IPS-18c (cell line): ENCODE data around the gene SEMA7A.
"Not testable (repeated sequence)": the region's sequence is repeated elsewhere in the genome, so short reads cannot be mapped to it uniquely, and the experiment has no call there.

Experiments
- H3K4me3 ChIP-seq: 2 replicates; pipeline ENCODE4 v1.7.0; 2013; ENCODE audit warnings: low read depth, mild to moderate bottlenecking, low read length, moderate library complexity; ENCODE audit not compliant: insufficient read depth
- H3K9me3 ChIP-seq: one replicate; pipeline ENCODE4 v1.6.1; 2013; ENCODE audit warnings: mild to moderate bottlenecking, low read length, moderate library complexity; ENCODE audit not compliant: control insufficient read depth, insufficient read depth

Gene SEMA7A

DNA sequence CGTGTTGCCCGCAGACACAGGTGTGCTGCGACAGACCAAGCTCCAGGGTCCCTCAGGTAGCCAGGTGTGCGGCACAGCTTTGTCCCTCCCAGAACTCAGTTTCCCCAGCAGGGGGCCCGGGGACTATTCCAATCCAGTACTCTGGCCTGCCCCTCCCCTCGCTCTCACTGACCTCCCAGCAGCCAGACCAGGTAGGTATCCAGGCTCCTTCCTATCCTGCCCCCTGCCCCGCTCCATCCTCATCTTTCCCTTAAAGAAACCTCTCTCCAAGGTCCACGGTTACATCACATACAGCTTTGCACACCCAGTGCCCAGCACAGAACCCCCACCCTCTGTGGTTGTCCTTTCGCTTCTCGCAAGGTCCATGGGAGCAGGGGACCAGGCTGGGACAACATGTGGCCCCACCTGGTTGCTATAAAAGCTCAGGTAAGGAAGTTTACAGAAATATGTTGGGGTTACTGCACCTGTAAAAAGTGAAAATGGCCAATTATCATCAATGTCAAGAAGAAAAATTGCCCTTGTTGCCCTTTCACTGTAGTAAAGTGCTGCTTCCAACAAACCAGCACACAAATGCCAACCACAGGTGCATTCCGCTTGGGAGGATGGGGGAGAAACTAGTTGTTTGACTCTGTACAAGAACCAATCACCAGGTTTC is 59.0 kb downstream of the SEMA7A start:
- Histone ChIP-seq H3K9me3 (no peaks in the 10 kb centered on the region), H3K4me3 (peak overlapping the region; percentile 73)

- Histone ChIP-seq H3K9me3 (no peaks in the 10 kb centered on the region), H3K4me3 (peak overlapping the region; percentile 73)
Observed at GRCh38 chr15:74373731-74374647, 59.8 kb downstream of the SEMA7A start.

GRCh38 chr15:74373056-74373650 is 60.6 kb downstream of the SEMA7A start:
- no peak overlapping the region; the same call in 1 of the 2 replicates for H3K4me3 ChIP-seq
- no peaks in the 10 kb centered on the region for H3K9me3 ChIP-seq

DNA sequence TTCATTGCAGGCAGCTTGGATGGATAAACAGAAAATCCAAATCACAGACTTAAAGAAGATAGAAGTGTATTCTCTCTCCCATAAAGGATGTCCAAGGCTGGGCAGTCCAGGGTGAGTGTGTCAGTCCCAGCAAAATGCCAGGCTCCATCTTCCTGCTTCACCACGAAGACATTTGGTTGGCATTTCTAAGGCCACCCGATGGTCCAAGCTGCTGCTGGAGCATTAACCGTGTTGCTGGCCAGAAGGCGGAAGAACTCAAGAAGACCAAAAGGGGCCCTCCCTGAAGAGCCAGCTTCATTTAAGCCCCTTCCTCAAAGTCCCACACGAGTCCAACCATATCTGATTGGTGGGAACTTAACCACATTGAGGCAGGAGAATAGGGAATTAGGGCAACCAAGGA is 63.3 kb downstream of the SEMA7A start:
- no peaks in the 10 kb centered on the region for H3K9me3 ChIP-seq
- no peak overlapping the region for H3K4me3 ChIP-seq

DNA sequence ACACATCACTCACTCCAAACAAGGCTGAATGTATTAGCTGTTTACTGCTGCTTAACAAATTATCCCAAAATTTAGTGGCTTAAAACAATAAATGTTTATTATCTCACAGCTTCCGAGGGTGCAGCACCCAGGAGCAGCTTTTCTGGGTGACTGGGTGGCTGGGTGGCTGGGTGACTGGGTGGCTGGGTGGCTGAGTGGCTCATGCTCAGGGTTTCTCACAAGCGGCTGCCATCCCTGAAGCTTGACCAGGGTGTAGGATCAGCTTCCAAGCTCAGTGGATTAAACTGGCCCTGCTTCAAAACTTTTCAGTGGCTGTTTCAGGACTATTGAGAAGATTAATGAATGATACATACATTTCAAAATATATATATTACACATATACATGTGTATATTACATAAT is 64.0 kb downstream of the SEMA7A start:
- H3K4me3 ChIP-seq = no peak overlapping the region
- no peaks in the 10 kb centered on the region for H3K9me3 ChIP-seq

GRCh38 chr15:74369084-74369745 is 64.5 kb downstream of the SEMA7A start:
- Histone ChIP-seq H3K9me3 (no peaks in the 10 kb centered on the region), H3K4me3 (no peak overlapping the region)

GRCh38 chr15:74368121-74368520 is 65.6 kb downstream of the SEMA7A start:
- no peaks in the 10 kb centered on the region for H3K9me3 ChIP-seq
- H3K4me3 ChIP-seq = no peak overlapping the region

- Histone ChIP-seq H3K4me3 (no peak within 1 kb of the TSS), H3K9me3 (no peaks in the 10 kb centered on the region)
Observed at GRCh38 chr15:74367296-74367854, 66.4 kb downstream of the SEMA7A start, which contains the start of gene CYP11A1. TSS of gene CYP11A1 (minus strand) at chr15:74367646. CDS start at chr15:74367585, 61 bp downstream.

GRCh38 chr15:74365598-74366445 is 67.9 kb downstream of the SEMA7A start:
- H3K9me3 ChIP-seq = no peaks in the 10 kb centered on the region
- H3K4me3 ChIP-seq = peak overlapping the region; percentile 63

DNA sequence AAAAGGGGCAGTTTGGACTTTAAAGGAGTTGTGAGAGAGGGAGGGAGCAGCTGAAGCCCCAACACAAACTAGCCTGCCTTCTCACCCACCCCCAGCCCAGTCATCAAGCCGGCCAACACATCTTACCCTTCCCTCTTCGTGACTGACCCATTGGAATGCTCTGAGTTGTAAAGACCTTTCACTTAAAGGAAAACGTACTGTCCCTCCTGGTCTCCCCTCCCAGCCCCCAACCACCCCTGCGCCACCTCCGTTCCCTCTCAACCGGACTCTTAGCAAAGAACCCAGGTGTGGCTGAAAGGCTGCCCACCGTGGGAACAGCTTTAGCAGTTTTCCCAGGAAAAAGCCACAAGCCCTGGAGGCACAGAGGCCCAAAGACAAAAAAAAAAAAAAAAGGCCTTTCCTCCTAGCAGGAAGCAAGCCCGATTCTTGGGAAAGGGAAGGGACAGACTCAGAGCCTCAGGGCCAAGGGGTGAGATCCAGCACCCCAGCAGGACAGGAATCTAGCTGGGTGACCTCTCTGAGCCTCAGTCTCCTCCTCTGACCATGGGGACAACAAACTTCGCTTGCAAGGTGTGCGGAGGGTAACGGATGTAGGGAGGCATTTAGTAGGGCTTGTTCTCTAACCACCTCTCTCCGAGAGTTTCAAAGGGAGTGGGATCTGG is 68.7 kb downstream of the SEMA7A start:
- H3K4me3 ChIP-seq = peak overlapping the region; percentile 63
- H3K9me3 ChIP-seq = no peaks in the 10 kb centered on the region

- Histone ChIP-seq H3K9me3 (no peaks in the 10 kb centered on the region), H3K4me3 (no peak overlapping the region)
Observed at GRCh38 chr15:74362482-74362881, 71.3 kb downstream of the SEMA7A start.

DNA sequence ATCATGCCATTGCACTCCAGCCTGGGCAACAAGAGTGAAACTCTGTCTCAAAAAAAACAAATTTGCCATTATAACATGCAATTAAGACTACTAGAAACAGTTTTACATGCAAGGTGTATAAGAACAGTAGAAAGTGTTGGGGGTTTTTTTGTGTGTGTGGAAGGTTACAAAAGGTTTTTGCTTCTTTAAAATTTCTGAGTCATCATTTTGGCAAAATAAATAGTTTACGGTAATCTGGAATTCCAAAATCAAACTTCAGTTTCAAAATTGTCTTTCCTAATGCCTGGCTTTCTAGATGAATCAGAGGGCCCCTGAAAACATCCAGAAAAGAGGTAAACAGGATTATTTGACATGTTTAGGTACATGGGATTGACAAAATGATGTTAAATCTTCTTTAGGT is 72.9 kb downstream of the SEMA7A start:
- H3K4me3 ChIP-seq, H3K9me3 ChIP-seq: not testable (repeated sequence)

DNA sequence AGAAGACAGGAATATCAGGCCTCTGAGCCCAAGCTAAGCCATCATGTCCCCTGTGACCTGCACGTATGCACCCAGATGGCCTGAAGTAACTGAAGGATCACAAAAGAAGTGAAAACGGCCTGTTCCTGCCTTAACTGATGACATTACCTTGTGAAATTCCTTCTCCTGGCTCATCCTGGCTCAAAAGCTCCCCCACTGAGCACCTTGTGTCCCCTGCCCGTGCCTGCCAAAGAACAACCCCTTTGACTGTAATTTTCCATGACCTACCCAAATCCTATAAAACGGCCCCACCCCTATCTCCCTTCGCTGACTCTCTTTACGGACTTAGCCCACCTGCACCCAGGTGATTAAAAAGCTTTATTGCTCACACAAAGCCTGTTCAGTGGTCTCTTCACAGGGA is 74.4 kb downstream of the SEMA7A start:
- H3K4me3 ChIP-seq, H3K9me3 ChIP-seq: not testable (repeated sequence)
